NCI-H1436 treated with DMSO at 0.1 percent for 48 hours (cell line): ENCODE measurements around the gene EID1.
A peak's percentile ranks its signal among the peaks of the same experiment; 100 is the strongest.
"Not testable (repeated sequence)": the region's sequence is repeated elsewhere in the genome, so short reads cannot be mapped to it uniquely, and the experiment has no call there.

ENCODE experiments used
- DNase-seq: peaks from one replicate; lab custom pipeline; 2025; lab: John Stamatoyannopoulos, UW

EID1 gene

GRCh38 chr15:48869966-48870365 is 8.0 kb upstream of the EID1 start:
- DNase-seq: no peak

GRCh38 chr15:48871542-48871941 is 6.4 kb upstream of the EID1 start:
- DNase-seq: no peak

- no peak for DNase-seq
Observed at GRCh38 chr15:48872632-48873031, 5.3 kb upstream of the EID1 start.

- no peak for DNase-seq
Observed at GRCh38 chr15:48875241-48875960, 2.5 kb upstream of the EID1 start.

GRCh38 chr15:48876057-48876456 is 1.9 kb upstream of the EID1 start:
- no peak for DNase-seq

- DNase-seq: no peak
Observed at GRCh38 chr15:48880070-48880634, 2.2 kb downstream of the EID1 start.

GRCh38 chr15:48883699-48884098 is 5.8 kb downstream of the EID1 start:
- no peak for DNase-seq

- DNase-seq: peak; percentile 4
Observed at GRCh38 chr15:48887144-48887543, 9.2 kb downstream of the EID1 start.

GRCh38 chr15:48888191-48888590 is 10.3 kb downstream of the EID1 start:
- DNase-seq: no peak

- no peak for DNase-seq
Observed at GRCh38 chr15:48888836-48889235, 10.9 kb downstream of the EID1 start.

- no peak for DNase-seq
Observed at GRCh38 chr15:48889925-48890324, 12.0 kb downstream of the EID1 start.

- no peak for DNase-seq
Observed at GRCh38 chr15:48890375-48890972, 12.5 kb downstream of the EID1 start.

- no peak for DNase-seq
Observed at GRCh38 chr15:48891232-48891765, 13.4 kb downstream of the EID1 start.

GRCh38 chr15:48893311-48893710 is 15.4 kb downstream of the EID1 start:
- no peak for DNase-seq

GRCh38 chr15:48896869-48897814 is 19.2 kb downstream of the EID1 start:
- DNase-seq: no peak

- no peak for DNase-seq
Observed at GRCh38 chr15:48898032-48898431, 20.1 kb downstream of the EID1 start.

- DNase-seq: no peak
Observed at GRCh38 chr15:48898446-48898845, 20.5 kb downstream of the EID1 start.

GRCh38 chr15:48899793-48900192 is 21.9 kb downstream of the EID1 start:
- no peak for DNase-seq

GRCh38 chr15:48904758-48905157 is 26.8 kb downstream of the EID1 start:
- no peak for DNase-seq

GRCh38 chr15:48905216-48905615 is 27.3 kb downstream of the EID1 start:
- DNase-seq: no peak

GRCh38 chr15:48905847-48906246 is 27.9 kb downstream of the EID1 start:
- DNase-seq: no peak

GRCh38 chr15:48909313-48909712 is 31.4 kb downstream of the EID1 start:
- DNase-seq: not testable (repeated sequence)
